NCI-H748 (cell line): ENCODE data around the gene FREM1.

Experiments
- DNase-seq: peaks from one replicate; lab custom pipeline; 2025; ENCODE audit not compliant: unreplicated experiment; lab: John Stamatoyannopoulos, UW

The FREM1 gene

GRCh38 chr9:14715102-14715501, 195.1 kb downstream of the FREM1 start:
- DNase-seq, result no peak

- no peak for DNase-seq
These were observed 197.0 kb downstream of the FREM1 start for GRCh38 chr9:14713187-14713767.

GRCh38 chr9:14710804-14711203, 199.4 kb downstream of the FREM1 start:
- no peak for DNase-seq

- DNase-seq, result no peak
These were observed 203.6 kb downstream of the FREM1 start for GRCh38 chr9:14706530-14707140.

- DNase-seq, result no peak
These were observed 205.1 kb downstream of the FREM1 start for GRCh38 chr9:14705079-14705478.

- no peak for DNase-seq
These were observed 205.9 kb downstream of the FREM1 start for GRCh38 chr9:14704281-14704680.

- no peak for DNase-seq
These were observed 208.0 kb downstream of the FREM1 start for GRCh38 chr9:14702200-14702720.

GRCh38 chr9:14693251-14693861, 216.9 kb downstream of the FREM1 start, which contains the start of gene ZDHHC21:
TSS of gene ZDHHC21 (minus strand) at chr9:14693432. CDS start at chr9:14674340, 19,092 bp downstream.
- peak; percentile 86 for DNase-seq

GRCh38 chr9:14692470-14693250, 217.6 kb downstream of the FREM1 start:
- DNase-seq, result peak; percentile 78

- no peak for DNase-seq
These were observed 219.1 kb downstream of the FREM1 start for GRCh38 chr9:14690948-14691730.

GRCh38 chr9:14687042-14687719, 223.0 kb downstream of the FREM1 start:
- no peak for DNase-seq

- DNase-seq, result no peak
These were observed 224.1 kb downstream of the FREM1 start for GRCh38 chr9:14686168-14686567.
